Measurements from ENCODE around the gene XYLT1.

- no peak for TF ChIP-seq EZH2 (IDR thresholded peaks at IDR 0.05; ENCODE audit: low read length, unreplicated experiment)
- no peak for TF ChIP-seq CTCF (conservative IDR thresholded peaks at IDR 0.05; ENCODE audit: low read depth, low read length)
- no peak for TF ChIP-seq EZH2phosphoT487 (IDR thresholded peaks at IDR 0.05; ENCODE audit: borderline replicate concordance, low read length)
These were observed 388.5 kb downstream of the XYLT1 start for GRCh38 chr16:17082095-17082882.
